Ovary (tissue), 9 donors: Measurements from ENCODE around the gene EXOC6B. TPM values are rescaled to one million over a fixed set of nuclear protein-coding genes. Genes with fewer than 3 reads are reported as not detected.

Experiments
- DNase-seq, 5 donors: peaks; one replicate each; pipeline ENCODE4 v3.0.0-alpha.2; 2019 to 2020
- H3K27ac ChIP-seq, 2 donors: fragments of 200-600 bp; one replicate each; pipeline versions ENCODE4 v1.5.1 to v1.8.0; 2019 to 2022
- H3K27me3 ChIP-seq: fragments of 200-600 bp; one replicate; pipeline ENCODE4 v1.8.0; 2022
- H3K36me3 ChIP-seq: fragments of 200-600 bp; sonication (generic); one replicate; pipeline ENCODE4 v1.5.1; 2019
- H3K4me1 ChIP-seq: one replicate; pipeline ENCODE4 v1.8.1; 2013; ENCODE audit warnings: mild to moderate bottlenecking, moderate library complexity; ENCODE audit not compliant: insufficient read depth
- H3K4me3 ChIP-seq: fragments of 200-600 bp; sonication (generic); one replicate; pipeline ENCODE4 v1.5.1; 2017
- H3K9me3 ChIP-seq, 2 donors: fragments of 200-600 bp in 1 of 2; sonication (generic) in 1 of 2; one replicate each; pipeline versions ENCODE4 v1.5.1 to v1.8.1; 2013 to 2019; ENCODE audit warnings: mild to moderate bottlenecking in 1 of 2, moderate library complexity in 1 of 2
- EP300 ChIP-seq: sonication (generic); formaldehyde crosslinking; IDR thresholded peaks from one replicate; pipeline ENCODE4 v1.6.1; 2017; ENCODE audit warnings: antibody characterized with exemption
- POLR2A ChIP-seq: fragments of 450-650 bp; IDR thresholded peaks from one replicate; pipeline ENCODE4 v1.6.1; 2017; ENCODE audit warnings: antibody characterized with exemption, mild to moderate bottlenecking, moderate library complexity
- WGBS, 3 donors: extraction: QIAGEN DNeasy Blood & Tissue Kit in 1 of 3; methylation state at CpG; one replicate each; pipeline versions ENCODE4 v1.1.5 to v1.1.7; 2013 to 2017; 5-methylcytosine and 5-hydroxymethylcytosine counted together
- intact Hi-C, 4 donors: fragments of 100-400 bp; cut with DNase I; formaldehyde crosslinking; loops; one replicate each; pipeline versions ENCODE4 v1.11.0 to v1.15.1; 2022 to 2023
- polyA plus RNA-seq, 2 donors: library from polyadenylated mRNA; stranded (reverse); fragments of 200-250 nt in 1 of 2; fragments of 350-450 nt in 1 of 2; fragmentation: Illumina TruSeq in 1 of 2; extraction: RNeasy Lipid Tissue Mini Kit (QIAGEN cat#74804) in 1 of 2; gene quantifications; one replicate each; pipeline ENCODE4 v1.2.3, GENCODE V29; 2013 to 2014
- total RNA-seq, 7 donors: library from RNA; depleted of rRNA in 2 of 7; stranded (reverse); fragments of >200 nt in 2 of 7; fragmentation: NEBNext Ultra II Directional in 3 of 7; extraction: Animal tissue kit (Norgen Biotek cat#: 25700) in 3 of 7; gene quantifications; one replicate each; pipeline versions ENCODE4 v1.1.0 to v1.2.4, GENCODE V29; 2016 to 2023
- TF ChIP-seq, protein P1 (sequence below), 3 donors: fragments of 450-650 bp in 2 of 3; fragments of 200-600 bp in 1 of 3; IDR thresholded peaks; one replicate each; pipeline versions ENCODE4 v1.5.1 to v1.8.0; 2016 to 2022; ENCODE audit warnings: antibody characterized with exemption in 3 of 3, mild to moderate bottlenecking in 1 of 3
- donor health status: DM: no; HTN: no; CAD: no; lungs with moderate emphysema.
- donor health status: DM: no; HTN: no; CAD: no.
- donor health status: Bipolar disorder and iron deficiency.
- donor health status: DM: yes; HTN: yes; CAD: no.
- donor health status: DM: no; HTN: no; CAD: no.
- donor health status: DM: yes; HTN: yes; CAD: no.

EXOC6B gene
- total and polyA plus RNA-seq, 9 donors = 11.9 to 84.9 (median 57.8) TPM

DNA sequence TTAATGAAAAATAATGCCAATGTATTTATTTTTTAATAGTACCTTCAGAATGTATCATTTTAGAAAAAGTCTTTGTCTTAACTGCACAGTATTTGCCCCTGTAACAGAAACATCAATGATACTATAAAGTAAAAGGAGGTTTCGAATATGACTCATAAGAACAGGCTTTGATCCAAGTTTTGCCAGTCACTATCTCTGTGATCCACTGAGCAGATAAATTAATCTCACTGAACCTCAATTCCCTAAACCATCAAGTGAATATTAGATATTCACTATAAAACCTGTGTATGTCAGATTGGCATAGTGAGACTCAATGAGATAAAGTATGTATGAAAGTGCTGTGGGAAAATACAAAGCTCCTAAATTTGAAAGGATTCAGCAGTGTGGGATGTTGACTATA is 292.1 kb downstream of the EXOC6B start:
- intact Hi-C loops = no loop called here
- 70 to 96% (median 82%) methylated on average over 1 of the region's 1 CpG for WGBS, 3 donors
- DNase-seq = no peak
- Histone ChIP-seq H3K27me3 (no peaks in the 10 kb centered on the region), H3K36me3 (no peaks in the 10 kb centered on the region), H3K4me3 (no peak overlapping the region), H3K4me1 (no peaks in the 10 kb centered on the region), H3K9me3 (no peaks in the 10 kb centered on the region), H3K27ac (no peak overlapping the region)
- TF ChIP-seq EP300 (no peak), POLR2A (no peak)
- TF ChIP-seq, protein P1, sequence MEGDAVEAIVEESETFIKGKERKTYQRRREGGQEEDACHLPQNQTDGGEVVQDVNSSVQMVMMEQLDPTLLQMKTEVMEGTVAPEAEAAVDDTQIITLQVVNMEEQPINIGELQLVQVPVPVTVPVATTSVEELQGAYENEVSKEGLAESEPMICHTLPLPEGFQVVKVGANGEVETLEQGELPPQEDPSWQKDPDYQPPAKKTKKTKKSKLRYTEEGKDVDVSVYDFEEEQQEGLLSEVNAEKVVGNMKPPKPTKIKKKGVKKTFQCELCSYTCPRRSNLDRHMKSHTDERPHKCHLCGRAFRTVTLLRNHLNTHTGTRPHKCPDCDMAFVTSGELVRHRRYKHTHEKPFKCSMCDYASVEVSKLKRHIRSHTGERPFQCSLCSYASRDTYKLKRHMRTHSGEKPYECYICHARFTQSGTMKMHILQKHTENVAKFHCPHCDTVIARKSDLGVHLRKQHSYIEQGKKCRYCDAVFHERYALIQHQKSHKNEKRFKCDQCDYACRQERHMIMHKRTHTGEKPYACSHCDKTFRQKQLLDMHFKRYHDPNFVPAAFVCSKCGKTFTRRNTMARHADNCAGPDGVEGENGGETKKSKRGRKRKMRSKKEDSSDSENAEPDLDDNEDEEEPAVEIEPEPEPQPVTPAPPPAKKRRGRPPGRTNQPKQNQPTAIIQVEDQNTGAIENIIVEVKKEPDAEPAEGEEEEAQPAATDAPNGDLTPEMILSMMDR (IDR thresholded peaks at IDR 0.05) = no peak

DNA sequence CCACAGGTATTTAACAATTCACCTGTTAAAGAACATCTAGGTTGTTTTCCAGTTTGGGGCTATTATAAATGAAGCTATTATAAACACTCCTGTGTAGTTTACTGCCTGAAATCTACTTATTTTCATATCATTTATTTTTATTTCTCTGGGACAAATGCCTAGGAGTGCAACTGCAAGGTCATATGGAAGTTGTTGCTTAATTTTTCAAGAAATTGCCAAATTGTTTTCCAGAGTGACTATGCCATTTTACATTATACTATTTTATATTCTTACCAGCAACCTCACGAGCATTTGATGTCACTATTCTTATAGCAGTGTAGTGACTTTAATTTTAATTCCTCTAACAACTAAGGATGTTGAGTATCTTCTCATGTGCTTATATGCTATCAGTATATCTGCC is 298.4 kb downstream of the EXOC6B start:
- no peaks in the 10 kb centered on the region for H3K9me3 ChIP-seq
- TF ChIP-seq POLR2A = no peak
- TF ChIP-seq, protein P1 (IDR thresholded peaks at IDR 0.05) = no peak
- TF ChIP-seq EP300 = no peak
- no peak overlapping the region for H3K27ac ChIP-seq
- no peak overlapping the region for H3K4me3 ChIP-seq
- no peaks in the 10 kb centered on the region for H3K4me1 ChIP-seq
- no peak for DNase-seq
- 85 to 90% (median 87%) methylated on average over 1 of the region's 1 CpG for WGBS, 3 donors
- no peaks in the 10 kb centered on the region for H3K36me3 ChIP-seq
- no peaks in the 10 kb centered on the region for H3K27me3 ChIP-seq
- intact Hi-C loops = no loop called here

DNA sequence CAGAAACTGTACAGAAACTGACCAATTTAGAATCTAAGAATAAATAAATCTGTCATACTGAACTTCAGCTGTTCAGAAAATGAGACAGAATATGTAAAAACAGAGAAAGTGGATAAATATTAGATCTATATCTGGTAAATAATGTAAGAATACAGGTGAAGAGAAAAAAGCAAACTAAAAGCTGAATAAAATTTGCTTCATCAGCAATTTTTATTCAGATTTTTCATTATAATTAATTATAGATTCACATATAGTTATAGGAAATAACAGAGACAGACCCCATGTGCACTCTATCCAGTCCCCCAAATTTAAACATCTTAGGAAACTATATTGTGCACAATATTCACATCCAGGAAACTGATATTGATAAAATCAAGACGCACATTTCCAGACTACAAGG is 299.2 kb downstream of the EXOC6B start:
- Histone ChIP-seq H3K27me3 (no peaks in the 10 kb centered on the region), H3K27ac (no peak overlapping the region), H3K9me3 (no peaks in the 10 kb centered on the region), H3K36me3 (no peaks in the 10 kb centered on the region), H3K4me1 (no peaks in the 10 kb centered on the region), H3K4me3 (no peak overlapping the region)
- TF ChIP-seq, protein P1 (IDR thresholded peaks at IDR 0.05) = no peak
- TF ChIP-seq POLR2A = no peak
- TF ChIP-seq EP300 = no peak
- intact Hi-C loops = no loop called here
- 95 to 99% (median 98%) methylated on average over 1 of the region's 1 CpG for WGBS, 3 donors
- DNase-seq = no peak

DNA sequence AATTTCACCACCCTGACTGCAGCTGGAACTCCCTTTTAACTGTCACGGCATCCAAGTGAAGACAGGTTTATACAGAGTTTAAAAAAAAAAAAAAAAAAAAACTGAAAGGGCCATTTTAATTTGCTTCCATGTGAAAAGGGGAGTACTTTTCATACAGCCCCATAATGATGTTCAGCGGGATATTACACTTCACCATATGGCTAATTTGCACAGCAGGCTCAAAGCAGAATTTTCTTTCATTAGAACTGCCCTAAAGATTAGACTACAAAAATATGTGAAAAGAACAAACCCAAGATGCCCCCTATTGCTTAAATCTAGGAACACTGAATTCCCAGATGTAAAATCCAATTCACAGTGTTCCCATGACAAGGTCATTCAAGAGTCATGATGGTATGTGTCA is 301.8 kb downstream of the EXOC6B start:
- DNase-seq = no peak
- no peaks in the 10 kb centered on the region for H3K4me1 ChIP-seq
- no peaks in the 10 kb centered on the region for H3K9me3 ChIP-seq
- WGBS, 3 donors = 97 to 100% (median 98%) methylated on average over 2 of the region's 2 CpGs
- no peaks in the 10 kb centered on the region for H3K27me3 ChIP-seq
- intact Hi-C loops = no loop called here
- no peaks in the 10 kb centered on the region for H3K36me3 ChIP-seq
- H3K4me3 ChIP-seq = no peak overlapping the region
- TF ChIP-seq POLR2A (no peak), EP300 (no peak)
- TF ChIP-seq, protein P1 (IDR thresholded peaks at IDR 0.05) = no peak
- no peak overlapping the region for H3K27ac ChIP-seq

DNA sequence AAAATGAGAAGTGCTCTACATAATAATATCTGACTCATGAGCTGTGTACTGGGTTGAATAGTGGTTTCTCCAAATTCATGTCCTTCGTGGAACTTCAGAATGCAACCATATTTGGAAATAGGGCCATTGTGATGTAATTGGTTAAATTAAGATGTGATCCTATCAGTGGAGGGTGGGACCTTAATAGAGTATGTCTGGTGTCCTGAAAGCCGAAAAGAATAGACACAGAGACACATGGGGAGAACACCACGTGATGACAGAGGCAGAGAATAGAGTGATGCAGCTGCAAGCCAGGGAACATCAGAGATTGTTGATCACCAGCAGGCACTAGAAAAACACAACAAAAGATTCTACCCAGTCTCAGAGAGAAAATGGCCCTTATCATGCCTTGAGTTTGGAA is 310.1 kb downstream of the EXOC6B start:
- TF ChIP-seq POLR2A = no peak
- TF ChIP-seq, protein P1 (IDR thresholded peaks at IDR 0.05) = no peak
- no peak for TF ChIP-seq EP300
- no peak for DNase-seq
- no peaks in the 10 kb centered on the region for H3K27me3 ChIP-seq
- H3K36me3 ChIP-seq = no peaks in the 10 kb centered on the region
- H3K4me1 ChIP-seq = peaks cover 2% of the 10 kb centered on the region
- no peaks in the 10 kb centered on the region for H3K9me3 ChIP-seq
- 67 to 82% (median 69%) methylated on average over 3 of the region's 3 CpGs for WGBS, 3 donors
- no peak overlapping the region for H3K4me3 ChIP-seq
- intact Hi-C loops = no loop called here
- no peak overlapping the region for H3K27ac ChIP-seq
